Endothelial cell of umbilical vein (primary cell): ENCODE measurements around the gene CAMKMT. TPM values are rescaled to one million over a fixed set of nuclear protein-coding genes. Genes with fewer than 3 reads are reported as not detected.

Source experiments
- BruUV-seq: library from RNA; stranded (reverse); fragments of 400-500 nt; replicated peaks from 2 replicates; lab custom pipeline; 2021; lab: Mats Ljungman, UMichigan
- CTCF ChIA-PET: fragments of 300-600, 350-600 bp; sonication (Branson Sonifier 250); formaldehyde crosslinking; loops from one replicate; lab custom pipeline; 2021; ENCODE audit warnings: antibody characterized with exemption, inconsistent platforms; lab: Charles Lee
- POLR2A ChIA-PET: fragments of 300-600, 350-600 bp; sonication (Branson Sonifier 250); formaldehyde crosslinking; loops from one replicate; lab custom pipeline; 2021; ENCODE audit warnings: antibody characterized with exemption, inconsistent platforms; lab: Charles Lee
- DNase-seq: peaks from one replicate; pipeline ENCODE4 v3.0.0-alpha.2; 2011; ENCODE audit warnings: low read depth, low spot score
- FAIRE-seq: peaks from 2 replicates; lab custom pipeline; 2011; peaks lifted over from hg19 to GRCh38; lab: Jason Lieb, UNC
- H2AFZ ChIP-seq: 2 replicates; pipeline ENCODE4 v1.6.0; 2012; ENCODE audit warnings: low read depth, low read length, control low read depth, inconsistent platforms
- H3K27ac ChIP-seq: 2 replicates; pipeline ENCODE4 v1.5.1; 2011; ENCODE audit warnings: low read depth, mild to moderate bottlenecking, control low read depth, low read length, moderate library complexity; ENCODE audit not compliant: insufficient read depth
- H3K27me3 ChIP-seq, 2 experiments: 2 replicates each; pipeline versions ENCODE4 v1.6.0 to v1.6.1; 2011; ENCODE audit warnings: low read length in 2 of 2, mixed read lengths in 1 of 2; ENCODE audit not compliant: control insufficient read depth in 2 of 2, insufficient read depth in 2 of 2
- H3K36me3 ChIP-seq, 2 experiments: 2 replicates in 1 of 2; 3 replicates in 1 of 2; pipeline ENCODE4 v1.5.1; 2011; ENCODE audit warnings: low read length in 2 of 2, mild to moderate bottlenecking in 1 of 2, moderate library complexity in 1 of 2; ENCODE audit not compliant: control insufficient read depth in 2 of 2, insufficient read depth in 2 of 2; ENCODE audit errors: extremely low read depth in 1 of 2
- H3K4me1 ChIP-seq: 3 replicates; pipeline ENCODE4 v1.5.1; 2011; ENCODE audit warnings: mild to moderate bottlenecking, low read length; ENCODE audit not compliant: control insufficient read depth, insufficient read depth; ENCODE audit errors: extremely low read depth
- H3K4me2 ChIP-seq: 2 replicates; pipeline ENCODE4 v1.6.1; 2011; ENCODE audit warnings: low read length, control low read depth, mixed read lengths; ENCODE audit not compliant: insufficient read depth
- H3K4me3 ChIP-seq, 3 experiments: fragments of 200-600 bp in 1 of 3; sonication (generic), shearing (Covaris generic) in 1 of 3; replicated peaks in 1 of 3; 2 replicates each; pipeline ENCODE4 v1.5.1; 2011 to 2016; ENCODE audit warnings: control low read depth in 3 of 3, low read length in 3 of 3, mild to moderate bottlenecking in 2 of 3, inconsistent platforms in 1 of 3, low read depth in 1 of 3, moderate library complexity in 1 of 3; ENCODE audit not compliant: insufficient read depth in 1 of 3
- H3K79me2 ChIP-seq: 2 replicates; pipeline ENCODE4 v1.6.0; 2012; ENCODE audit warnings: low read length, inconsistent platforms; ENCODE audit not compliant: control insufficient read depth, insufficient read depth
- H3K9ac ChIP-seq: replicated peaks from 2 replicates; pipeline ENCODE3; 2011; ENCODE audit warnings: low read length, control low read depth; ENCODE audit not compliant: insufficient read depth; ENCODE audit errors: extremely low read depth
- H3K9me1 ChIP-seq: replicated peaks from 3 replicates; pipeline ENCODE4 v1.6.0; 2011; ENCODE audit warnings: mild to moderate bottlenecking, low read length; ENCODE audit not compliant: control insufficient read depth, insufficient read depth; ENCODE audit errors: extremely low read depth
- H3K9me3 ChIP-seq: replicated peaks from 2 replicates; pipeline ENCODE4 v1.5.1; 2012; ENCODE audit warnings: low read length, inconsistent platforms; ENCODE audit not compliant: control insufficient read depth, insufficient read depth
- H4K20me1 ChIP-seq: replicated peaks from 2 replicates; pipeline ENCODE3; 2011; ENCODE audit warnings: mild to moderate bottlenecking, low read length; ENCODE audit not compliant: control insufficient read depth, insufficient read depth; ENCODE audit errors: extremely low read depth
- EZH2 ChIP-seq: IDR thresholded peaks from 2 replicates; pipeline ENCODE4 v1.6.1; 2012; ENCODE audit warnings: borderline replicate concordance, low read depth, mild to moderate bottlenecking, moderate library complexity, low read length, inconsistent platforms; ENCODE audit not compliant: severe bottlenecking
- FOS ChIP-seq: IDR thresholded peaks from 2 replicates; pipeline ENCODE4 v1.6.1; 2011; ENCODE audit warnings: mild to moderate bottlenecking, low read length, moderate library complexity, borderline replicate concordance; ENCODE audit not compliant: insufficient read depth
- GATA2 ChIP-seq: IDR thresholded peaks from 2 replicates; pipeline ENCODE4 v1.7.0; 2011; ENCODE audit warnings: low read depth, mild to moderate bottlenecking, moderate library complexity, mixed read lengths, low read length; ENCODE audit not compliant: insufficient read length, insufficient read depth
- JUN ChIP-seq: IDR thresholded peaks from 2 replicates; pipeline ENCODE4 v1.6.1; 2011; ENCODE audit warnings: borderline replicate concordance, low read depth; ENCODE audit not compliant: insufficient read length, insufficient read depth
- MYC ChIP-seq: IDR thresholded peaks from one replicate; pipeline ENCODE4 v1.6.1; 2011; ENCODE audit warnings: mild to moderate bottlenecking, low read depth, low read length
- POLR2A ChIP-seq: IDR thresholded peaks from 2 replicates; pipeline ENCODE4 v1.6.1; 2012; ENCODE audit warnings: low read depth, mild to moderate bottlenecking, control low read depth, low read length
- POLR2AphosphoS5 ChIP-seq: IDR thresholded peaks from 2 replicates; pipeline ENCODE4 v1.6.1; 2012; ENCODE audit warnings: low read depth, mild to moderate bottlenecking, control low read depth, low read length, moderate library complexity; ENCODE audit not compliant: insufficient read depth
- dilution Hi-C: fragments of 300-500 bp; cut with MboI; formaldehyde crosslinking; loops from one replicate; pipeline ENCODE4 v1.15.0; 2019; ENCODE audit warnings: low sequenced_read_pairs; ENCODE audit not compliant: extremely low pct_ligation_motif_present
- intact Hi-C: fragments of 100-400 bp; cut with micrococcal nuclease; formaldehyde crosslinking; loops from one replicate; pipeline ENCODE4 v1.10.0; 2022
- polyA plus RNA-seq, 4 experiments: library from polyadenylated mRNA; depleted of rRNA in 3 of 4; stranded (reverse) in 3 of 4; unstranded in 1 of 4; fragments of >200 nt; gene quantifications; 2 replicates each; pipeline versions ENCODE4 v1.2.1 to v1.2.3, GENCODE V29; 2011 to 2012; ENCODE audit warnings: missing spikeins in 1 of 4
- total RNA-seq: library from RNA; stranded (reverse); gene quantifications from 2 replicates; pipeline ENCODE4 v1.2.3, GENCODE V29; 2021
- TF ChIP-seq, protein P1 (sequence below), 2 donors: IDR thresholded peaks; 1 replicate in 1 of 2; 2 replicates in 1 of 2; pipeline ENCODE4 v1.5.1; 2011; ENCODE audit warnings: low read length in 2 of 2, mild to moderate bottlenecking in 2 of 2, moderate library complexity in 2 of 2, control low read depth in 1 of 2, inconsistent platforms in 1 of 2, low read depth in 1 of 2; ENCODE audit not compliant: insufficient read depth in 1 of 2; ENCODE audit errors: extremely low read depth in 1 of 2
- TF ChIP-seq, protein P2 (sequence below): IDR thresholded peaks from 2 replicates; pipeline ENCODE4 v1.6.1; 2011; ENCODE audit not compliant: insufficient read depth, insufficient read length

The CAMKMT gene
- total and polyA plus RNA-seq, 2 donors (not counting 3 experiments of a cell fraction or from before 2014, with no cell fraction given): 4.1 to 10.7 TPM

DNA sequence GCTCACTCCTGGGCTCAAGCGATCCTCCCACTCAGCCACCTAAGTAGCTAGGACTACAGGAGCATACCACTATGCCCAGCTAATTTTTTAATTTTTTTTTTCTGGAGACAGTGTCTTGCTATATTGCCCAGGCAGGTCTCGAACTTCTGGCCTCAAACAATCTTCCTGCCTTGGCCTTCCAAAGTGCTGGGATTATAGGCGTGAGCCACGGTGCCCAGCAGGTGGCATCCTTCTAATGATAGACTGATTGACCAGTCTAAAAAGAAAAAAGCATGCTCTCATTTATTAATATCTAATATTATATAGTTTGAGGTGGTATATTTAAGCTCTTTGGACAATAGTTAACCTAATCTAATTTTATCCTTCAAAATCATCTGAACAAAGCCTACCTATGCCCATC is 198.6 kb downstream of the CAMKMT start:
- no peak for TF ChIP-seq FOS
- TF ChIP-seq, protein P1, sequence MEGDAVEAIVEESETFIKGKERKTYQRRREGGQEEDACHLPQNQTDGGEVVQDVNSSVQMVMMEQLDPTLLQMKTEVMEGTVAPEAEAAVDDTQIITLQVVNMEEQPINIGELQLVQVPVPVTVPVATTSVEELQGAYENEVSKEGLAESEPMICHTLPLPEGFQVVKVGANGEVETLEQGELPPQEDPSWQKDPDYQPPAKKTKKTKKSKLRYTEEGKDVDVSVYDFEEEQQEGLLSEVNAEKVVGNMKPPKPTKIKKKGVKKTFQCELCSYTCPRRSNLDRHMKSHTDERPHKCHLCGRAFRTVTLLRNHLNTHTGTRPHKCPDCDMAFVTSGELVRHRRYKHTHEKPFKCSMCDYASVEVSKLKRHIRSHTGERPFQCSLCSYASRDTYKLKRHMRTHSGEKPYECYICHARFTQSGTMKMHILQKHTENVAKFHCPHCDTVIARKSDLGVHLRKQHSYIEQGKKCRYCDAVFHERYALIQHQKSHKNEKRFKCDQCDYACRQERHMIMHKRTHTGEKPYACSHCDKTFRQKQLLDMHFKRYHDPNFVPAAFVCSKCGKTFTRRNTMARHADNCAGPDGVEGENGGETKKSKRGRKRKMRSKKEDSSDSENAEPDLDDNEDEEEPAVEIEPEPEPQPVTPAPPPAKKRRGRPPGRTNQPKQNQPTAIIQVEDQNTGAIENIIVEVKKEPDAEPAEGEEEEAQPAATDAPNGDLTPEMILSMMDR (IDR thresholded peaks at IDR 0.05; ENCODE audit: extremely low read depth in 1 of 2, insufficient read depth in 1 of 2, low read depth in 1 of 2, low read length in 2 of 2): peak; percentile 26 to 30

DNA sequence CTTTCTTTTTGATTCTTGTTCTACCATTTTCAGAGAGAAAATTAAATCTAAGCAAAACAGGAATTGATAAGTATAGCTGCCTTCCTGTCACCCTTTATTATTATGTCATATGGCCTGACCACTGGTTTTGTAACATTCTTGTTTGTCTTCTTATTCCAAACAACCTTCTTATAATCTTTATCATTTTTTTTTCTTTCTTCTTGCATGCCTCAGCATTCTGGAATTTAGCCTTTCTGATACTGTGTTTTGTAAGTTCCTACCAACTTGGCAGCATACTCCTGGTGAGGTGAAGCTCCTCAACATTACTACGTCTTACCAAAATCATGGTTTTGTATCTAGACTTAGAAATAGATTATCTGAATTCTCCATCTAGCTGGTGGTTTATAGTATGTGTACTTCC is 199.2 kb downstream of the CAMKMT start:
- intact Hi-C loops: loop anchor here (2.0 kb wide), 1 partner anchor 394 kb away; no protein-coding TSS in a partner anchor
- FAIRE-seq: no peak

More for the DNA sequence above, 198.6 kb downstream of the CAMKMT start:
- no peaks in the 10 kb centered on the region for H3K36me3 ChIP-seq
- H3K4me3 ChIP-seq: no peak overlapping the region
- BruUV-seq: no TSS peak
- ChIA-PET POLR2A (no interaction called here), CTCF (interaction anchor here (0.8 to 4.3 kb wide), 18 partner anchors 11 to 395 kb away, joined by 3 to 32 read pairs (median 4); no protein-coding TSS in a partner anchor)
- H3K4me2 ChIP-seq: no peak overlapping the region
- H2AFZ ChIP-seq: no peak overlapping the region
- no peaks in the 10 kb centered on the region for H3K9me3 ChIP-seq
- H3K79me2 ChIP-seq: no peaks in the 10 kb centered on the region
- FAIRE-seq (peak; percentile 43), DNase-seq (peak; percentile 19)
- dilution Hi-C loops: no loop called here
- no peaks in the 10 kb centered on the region for H4K20me1 ChIP-seq
- intact Hi-C loops: loop anchor here (2.0 kb wide), 1 partner anchor 394 kb away; no protein-coding TSS in a partner anchor
- H3K9ac ChIP-seq: no peak overlapping the region
- H3K27ac ChIP-seq: no peak overlapping the region
- H3K4me1 ChIP-seq: peaks cover 6% of the 10 kb centered on the region
- H3K9me1 ChIP-seq: no peaks in the 10 kb centered on the region
- no peaks in the 10 kb centered on the region for H3K27me3 ChIP-seq

More for the DNA sequence above, 199.2 kb downstream of the CAMKMT start:
- Histone ChIP-seq H3K27me3 (no peaks in the 10 kb centered on the region), H3K79me2 (no peaks in the 10 kb centered on the region), H3K36me3 (no peaks in the 10 kb centered on the region), H3K9me1 (no peaks in the 10 kb centered on the region), H3K4me1 (peaks cover 6% of the 10 kb centered on the region), H4K20me1 (no peaks in the 10 kb centered on the region), H3K27ac (no peak overlapping the region), H3K4me3 (no peak overlapping the region), H3K9me3 (no peaks in the 10 kb centered on the region), H2AFZ (no peak overlapping the region), H3K9ac (no peak overlapping the region), H3K4me2 (peak overlapping the region; percentile 2)
- dilution Hi-C loops: no loop called here
- DNase-seq: peak; percentile 25
- BruUV-seq: no TSS peak
- TF ChIP-seq POLR2A (no peak), FOS (no peak), GATA2 (no peak), JUN (no peak), POLR2AphosphoS5 (no peak), MYC (no peak), EZH2 (no peak)
- TF ChIP-seq, protein P1 (IDR thresholded peaks at IDR 0.05; ENCODE audit: extremely low read depth in 1 of 2, insufficient read depth in 1 of 2, low read depth in 1 of 2, low read length in 2 of 2): no peak
- TF ChIP-seq, protein P2, sequence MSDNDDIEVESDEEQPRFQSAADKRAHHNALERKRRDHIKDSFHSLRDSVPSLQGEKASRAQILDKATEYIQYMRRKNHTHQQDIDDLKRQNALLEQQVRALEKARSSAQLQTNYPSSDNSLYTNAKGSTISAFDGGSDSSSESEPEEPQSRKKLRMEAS: no peak
- ChIA-PET POLR2A (no interaction called here), CTCF (interaction anchor here (0.6 to 4.3 kb wide), 15 partner anchors 10 to 394 kb away, joined by 3 to 32 read pairs (median 4); no protein-coding TSS in a partner anchor)
